Activated CD4-positive, CD25-positive, alpha-beta regulatory T cell (primary cell): Measurements from ENCODE around the gene PPCDC.

Experiments used
- DNase-seq, 4 experiments: peaks; one replicate each; lab custom pipeline; 2025; lab: John Stamatoyannopoulos, UW

PPCDC gene

GRCh38 chr15:75016431-75016830 is 7.0 kb upstream of the PPCDC start:
- no peak for DNase-seq

- no peak for DNase-seq
These were observed 3.5 kb upstream of the PPCDC start for GRCh38 chr15:75019916-75020315.

GRCh38 chr15:75021341-75021740 is 2.0 kb upstream of the PPCDC start:
- DNase-seq, result no peak

GRCh38 chr15:75022783-75023180 is 608 bp upstream of the PPCDC start:
- no peak for DNase-seq

DNA sequence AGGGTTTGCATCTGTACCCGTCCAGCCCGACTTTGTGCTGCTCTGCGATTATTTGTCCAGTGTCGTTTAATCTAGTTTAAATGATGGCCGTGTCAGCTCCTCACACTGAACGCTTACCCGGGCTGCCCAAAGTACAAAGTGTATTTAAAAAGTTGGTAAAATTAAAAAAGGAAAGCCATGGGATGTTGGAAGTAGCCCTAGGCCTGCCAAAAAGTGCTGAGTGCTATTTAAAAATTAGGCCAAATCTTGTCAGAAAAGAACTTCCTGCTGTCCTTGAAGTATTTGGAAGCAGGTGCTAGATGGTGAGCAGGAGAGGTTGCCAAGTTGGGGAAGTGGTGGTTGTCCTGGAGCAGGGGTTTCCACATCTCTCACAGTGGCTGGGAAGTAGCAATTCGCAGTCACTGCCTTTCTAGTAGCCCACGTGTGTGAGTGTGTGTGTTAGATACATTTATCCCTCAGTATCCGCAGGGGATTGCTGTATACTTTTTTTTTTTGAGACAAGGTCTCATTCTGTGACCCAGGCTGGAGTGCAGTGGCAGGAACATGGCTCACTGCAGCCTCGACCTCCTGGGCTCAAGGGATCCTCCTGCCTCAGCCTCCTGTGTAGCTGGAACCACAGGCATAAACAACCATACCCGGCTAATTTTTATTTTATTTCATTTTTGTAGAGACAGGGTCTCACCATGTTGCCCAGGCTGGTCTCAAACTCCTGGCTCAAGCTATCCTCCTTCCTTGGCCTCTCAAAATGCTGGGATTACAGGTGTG is 664 bp downstream of the PPCDC start:
- DNase-seq, result no peak

GRCh38 chr15:75025107-75025506 is 1.7 kb downstream of the PPCDC start:
- no peak for DNase-seq

DNA sequence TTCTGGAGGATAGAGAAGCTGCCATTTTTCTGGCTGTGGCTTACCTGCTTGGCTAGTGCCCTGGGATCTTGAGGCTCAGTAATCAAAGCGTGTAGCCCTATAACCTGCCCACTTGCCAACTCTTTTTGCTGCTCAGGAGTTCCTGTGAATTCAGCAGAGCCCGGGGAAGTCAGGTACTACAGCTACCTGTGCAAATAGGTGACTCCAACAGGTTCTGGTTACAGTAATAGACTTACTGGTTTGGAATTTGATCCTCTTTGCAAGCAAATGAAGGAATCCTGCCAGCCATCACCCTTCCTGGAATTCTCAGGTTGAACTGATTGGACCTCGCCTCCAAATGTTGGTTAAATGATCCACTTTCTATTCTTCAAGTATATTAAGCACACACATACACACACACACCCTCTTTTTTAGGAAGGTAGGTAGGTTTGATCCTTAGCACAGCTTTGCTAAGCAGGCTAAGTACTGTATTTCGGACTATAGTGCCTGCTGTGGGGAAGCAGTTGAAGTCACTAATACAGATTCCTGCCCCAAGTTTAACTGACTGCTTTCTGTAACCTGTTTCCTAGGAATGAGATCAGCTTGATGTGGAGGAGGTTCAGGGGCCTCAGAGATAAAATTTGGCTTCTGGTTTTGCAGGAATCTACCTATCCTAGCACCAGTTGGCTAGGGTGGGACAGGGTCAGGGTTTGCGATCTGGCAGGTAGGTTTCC is 2.3 kb downstream of the PPCDC start:
- no peak for DNase-seq

DNA sequence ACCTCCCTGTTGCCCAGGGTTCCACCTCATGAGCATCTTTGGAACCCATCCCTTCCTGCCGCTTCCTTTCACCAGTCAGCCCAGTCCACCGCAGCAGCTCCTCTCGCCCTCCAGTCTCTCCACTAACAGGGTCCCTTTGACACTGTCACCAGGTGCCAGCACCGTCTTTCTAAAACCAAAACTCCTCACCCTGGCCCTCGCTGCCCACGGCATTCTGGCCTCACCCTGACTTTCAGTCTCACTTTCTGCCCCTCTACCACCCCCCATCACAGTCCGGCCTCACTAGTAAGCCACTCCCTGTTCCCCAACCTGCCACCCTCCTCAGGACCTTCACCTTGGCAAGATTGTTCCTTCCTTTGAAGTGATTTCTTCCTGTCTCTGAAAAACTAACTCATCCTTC is 4.2 kb downstream of the PPCDC start:
- DNase-seq, result no peak

DNA sequence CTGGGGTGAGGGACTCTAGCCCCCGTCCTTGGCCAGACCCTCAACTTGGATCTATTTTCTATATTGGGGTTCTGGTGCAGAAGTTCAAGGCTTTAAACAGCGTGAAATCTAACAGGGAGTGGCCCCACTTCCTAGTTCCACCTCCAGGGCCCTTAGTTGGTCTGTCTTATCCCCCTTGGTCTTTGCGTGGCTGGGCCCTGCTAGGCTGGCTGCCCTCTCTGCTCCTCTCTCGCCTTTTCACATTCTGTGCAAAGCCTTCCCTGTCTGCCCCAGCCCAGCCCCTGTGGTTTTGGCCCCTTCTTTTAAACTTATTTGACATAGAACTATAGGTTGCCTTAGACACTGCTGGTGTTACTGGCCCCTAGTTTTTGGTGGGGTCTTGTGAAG is 5.6 kb downstream of the PPCDC start:
- DNase-seq, result no peak

- peak; percentile 74 to 89 (median 80) for DNase-seq
These were observed 6.1 kb downstream of the PPCDC start for GRCh38 chr15:75029378-75030022.

DNA sequence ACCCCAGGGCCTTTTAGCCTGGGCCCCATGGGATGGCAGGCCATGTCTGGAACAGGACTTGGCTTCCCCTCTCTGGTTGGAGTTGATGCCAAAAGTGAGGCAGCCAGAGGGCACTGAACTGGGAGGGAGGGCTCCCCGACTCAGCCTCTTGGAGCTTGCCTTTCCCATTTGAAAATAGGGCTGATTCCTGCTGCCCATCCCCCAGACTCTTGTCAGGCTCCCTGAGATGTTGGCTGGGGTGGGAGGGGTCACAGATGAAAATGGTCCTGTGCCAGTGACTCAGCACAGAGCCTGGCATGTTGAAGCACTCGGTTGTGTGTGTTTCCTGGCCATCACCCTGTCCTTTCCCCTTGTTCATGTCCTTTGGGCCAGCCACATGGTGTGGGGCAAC is 6.6 kb downstream of the PPCDC start:
- DNase-seq, result no peak

DNA sequence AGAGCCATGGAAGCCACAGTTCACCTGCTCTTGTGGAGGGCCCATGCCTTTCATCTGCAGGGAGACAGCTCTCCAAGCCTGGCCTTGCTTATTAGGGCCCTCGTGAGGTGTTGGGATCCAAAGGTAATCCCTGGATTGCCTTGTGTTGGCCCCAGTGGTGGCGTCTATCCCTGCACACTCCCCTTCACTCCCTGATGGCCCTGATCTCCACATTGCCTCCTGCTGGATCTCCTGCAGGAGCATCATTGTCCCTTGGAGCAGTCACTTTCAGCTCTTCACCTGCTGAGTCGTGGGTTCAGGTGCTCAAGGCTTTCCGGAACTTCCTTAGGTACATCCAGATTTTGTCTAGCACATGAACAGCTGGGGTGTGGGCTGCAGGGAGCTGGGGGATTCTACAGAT is 7.0 kb downstream of the PPCDC start:
- no peak for DNase-seq

GRCh38 chr15:75031848-75032247 is 8.5 kb downstream of the PPCDC start:
- DNase-seq, result no peak

DNA sequence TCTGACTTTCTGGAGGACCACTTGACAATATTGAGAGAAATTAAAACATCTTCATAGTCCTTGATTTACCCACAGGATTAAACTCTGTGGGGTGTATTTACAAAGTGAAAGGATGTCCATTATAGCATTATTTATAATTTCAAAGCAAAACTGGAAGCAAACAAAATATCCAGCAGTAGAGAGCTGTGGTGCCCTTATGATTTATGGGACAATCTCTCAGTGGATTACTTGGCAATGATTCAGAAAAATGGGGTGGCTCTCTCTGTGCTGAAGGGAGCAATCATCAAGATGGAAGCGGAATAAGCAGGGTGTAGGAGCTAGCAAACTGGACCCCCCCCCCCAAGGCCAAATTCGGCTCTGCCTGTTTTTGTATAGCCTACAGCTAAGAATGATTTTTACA is 9.0 kb downstream of the PPCDC start:
- no peak for DNase-seq

GRCh38 chr15:75033809-75034208 is 10.4 kb downstream of the PPCDC start:
- no peak for DNase-seq

DNA sequence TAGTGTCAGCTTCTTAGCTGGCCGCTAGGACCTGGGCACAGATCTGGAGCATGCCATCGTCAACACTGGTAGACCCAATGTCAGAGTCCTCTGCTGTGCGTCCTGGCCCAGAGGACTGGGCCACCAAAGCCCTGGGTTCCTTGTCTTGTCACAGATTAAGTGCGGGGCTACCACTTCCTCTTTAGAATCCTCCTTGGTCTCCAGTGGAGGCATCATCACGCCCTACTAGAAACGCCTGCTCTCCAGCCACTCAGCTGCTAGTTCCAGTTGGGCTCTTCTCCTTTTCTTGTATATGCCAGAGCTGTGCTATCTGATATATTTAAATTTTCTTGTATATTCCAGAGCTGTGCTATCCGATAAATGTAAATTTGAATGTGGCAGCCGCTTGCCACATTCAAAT is 11.2 kb downstream of the PPCDC start:
- no peak for DNase-seq

DNA sequence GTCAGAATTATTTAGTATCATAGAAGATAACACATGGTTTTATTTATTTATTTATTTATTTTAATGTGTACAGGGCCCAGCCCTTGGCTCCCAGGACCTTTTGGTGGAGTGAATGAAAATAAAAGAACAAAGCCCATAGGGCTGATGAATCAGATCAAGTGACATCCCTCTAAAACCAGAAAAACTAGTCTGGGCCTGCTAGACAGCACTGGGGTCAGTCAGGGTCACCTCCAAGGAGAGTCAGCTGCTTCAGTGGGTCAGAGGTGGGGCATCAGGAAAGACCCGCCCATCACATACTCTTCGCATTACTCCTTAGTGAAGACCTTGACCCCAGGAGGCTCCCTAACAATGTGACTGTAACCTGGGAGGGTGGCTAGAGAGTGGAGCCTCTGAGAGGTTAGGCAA is 12.8 kb downstream of the PPCDC start:
- DNase-seq, result no peak

- no peak for DNase-seq
These were observed 14.3 kb downstream of the PPCDC start for GRCh38 chr15:75037685-75038084.

DNA sequence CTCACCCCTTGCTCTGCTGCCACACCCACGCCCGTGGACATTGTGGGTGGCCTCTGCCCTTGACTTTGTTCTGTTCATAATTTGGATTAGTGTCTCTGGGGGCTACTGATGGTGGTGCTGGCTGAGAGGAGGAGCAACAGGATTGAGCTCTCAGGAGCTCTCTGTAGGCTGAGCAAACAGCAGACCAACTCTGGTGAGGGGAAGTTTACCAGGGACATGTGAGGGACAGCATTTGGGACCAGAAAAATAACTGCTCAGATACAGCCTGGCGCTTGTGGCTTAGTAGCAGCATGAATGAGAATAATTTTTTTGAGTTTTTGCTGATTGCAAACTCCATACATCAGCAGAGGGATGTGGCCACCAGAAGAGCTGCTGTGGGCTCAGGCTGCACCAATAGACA is 14.8 kb downstream of the PPCDC start:
- no peak for DNase-seq

DNA sequence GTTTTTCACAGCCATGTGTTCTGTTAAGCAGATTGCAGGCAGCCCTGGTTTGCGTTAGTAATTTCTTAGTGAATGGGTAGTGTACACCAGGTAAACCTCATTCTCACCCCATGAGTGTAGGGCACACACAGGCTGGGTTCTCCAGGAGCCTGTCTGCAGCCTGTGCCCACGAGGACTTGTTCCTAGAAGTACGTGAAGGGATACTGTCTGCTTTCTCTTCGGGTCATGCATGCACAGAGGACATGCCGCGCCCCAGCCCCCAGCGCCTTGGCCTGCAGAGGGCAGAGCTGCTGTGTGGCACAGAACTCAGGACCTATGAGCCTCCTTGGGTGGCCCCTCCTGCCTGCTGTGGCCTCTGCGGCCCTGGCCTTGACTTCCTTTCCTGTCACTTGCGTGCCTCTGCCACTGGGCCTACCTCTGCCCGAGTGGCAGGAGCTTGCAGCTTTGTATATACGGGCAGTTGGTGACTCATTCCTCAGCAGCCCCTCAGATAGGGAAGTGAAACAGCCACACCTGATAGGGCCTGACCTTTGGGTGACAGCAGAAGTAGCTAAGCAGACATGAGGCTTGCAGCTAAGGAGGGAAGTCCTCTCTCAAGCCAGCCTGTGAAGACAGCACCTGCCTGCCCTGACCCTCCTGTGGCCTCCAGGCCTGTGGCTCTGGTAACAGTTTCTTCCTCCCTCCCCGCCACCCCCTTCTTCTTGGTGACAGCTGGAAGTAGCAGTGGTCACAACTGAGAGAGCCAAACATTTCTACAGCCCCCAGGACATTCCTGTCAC is 19.5 kb downstream of the PPCDC start:
- peak in 3 of 4 experiments; percentile 27 to 46 (median 36) for DNase-seq

- no peak for DNase-seq
These were observed 20.3 kb downstream of the PPCDC start for GRCh38 chr15:75043509-75044257.
